ENCODE data around the gene SLC25A10.

GRCh38 chr17:81741594-81742452 is 29.7 kb downstream of the SLC25A10 start:
- TF ChIP-seq EZH2 (IDR thresholded peaks at IDR 0.05; ENCODE audit: low read length, unreplicated experiment) (no peak), EZH2phosphoT487 (IDR thresholded peaks at IDR 0.05; ENCODE audit: borderline replicate concordance, low read length) (no peak)
- TF ChIP-seq, protein P1, sequence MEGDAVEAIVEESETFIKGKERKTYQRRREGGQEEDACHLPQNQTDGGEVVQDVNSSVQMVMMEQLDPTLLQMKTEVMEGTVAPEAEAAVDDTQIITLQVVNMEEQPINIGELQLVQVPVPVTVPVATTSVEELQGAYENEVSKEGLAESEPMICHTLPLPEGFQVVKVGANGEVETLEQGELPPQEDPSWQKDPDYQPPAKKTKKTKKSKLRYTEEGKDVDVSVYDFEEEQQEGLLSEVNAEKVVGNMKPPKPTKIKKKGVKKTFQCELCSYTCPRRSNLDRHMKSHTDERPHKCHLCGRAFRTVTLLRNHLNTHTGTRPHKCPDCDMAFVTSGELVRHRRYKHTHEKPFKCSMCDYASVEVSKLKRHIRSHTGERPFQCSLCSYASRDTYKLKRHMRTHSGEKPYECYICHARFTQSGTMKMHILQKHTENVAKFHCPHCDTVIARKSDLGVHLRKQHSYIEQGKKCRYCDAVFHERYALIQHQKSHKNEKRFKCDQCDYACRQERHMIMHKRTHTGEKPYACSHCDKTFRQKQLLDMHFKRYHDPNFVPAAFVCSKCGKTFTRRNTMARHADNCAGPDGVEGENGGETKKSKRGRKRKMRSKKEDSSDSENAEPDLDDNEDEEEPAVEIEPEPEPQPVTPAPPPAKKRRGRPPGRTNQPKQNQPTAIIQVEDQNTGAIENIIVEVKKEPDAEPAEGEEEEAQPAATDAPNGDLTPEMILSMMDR (conservative IDR thresholded peaks at IDR 0.05; ENCODE audit: low read depth, low read length), result no peak

Measured in PC-3 (cell line).